Transverse colon (tissue), 4 donors: Measurements from ENCODE around the gene ERC2.

Experiments used
- CTCF ChIP-seq, 5 experiments: fragments of 200-600 bp in 3 of 5; fragments of 450-650 bp in 2 of 5; sonication (generic) in 3 of 5; IDR thresholded peaks; 1 replicate in 2 of 5; 2 replicates in 3 of 5; pipeline ENCODE4 v1.5.1; 2016 to 2017; ENCODE audit warnings: antibody characterized with exemption in 5 of 5, inconsistent platforms in 3 of 5, mild to moderate bottlenecking in 2 of 5, moderate library complexity in 1 of 5
- EP300 ChIP-seq: sonication (generic); formaldehyde crosslinking; IDR thresholded peaks from one replicate; pipeline ENCODE4 v1.6.1; 2017; ENCODE audit warnings: antibody characterized with exemption, low read depth
- POLR2A ChIP-seq: fragments of 450-650 bp; IDR thresholded peaks from one replicate; pipeline ENCODE4 v1.6.1; 2016; ENCODE audit warnings: antibody characterized with exemption, mild to moderate bottlenecking, moderate library complexity
- POLR2AphosphoS5 ChIP-seq, 3 donors: sonication (generic); formaldehyde crosslinking; IDR thresholded peaks; one replicate each; pipeline ENCODE4 v1.6.1; 2016; ENCODE audit warnings: antibody characterized with exemption in 3 of 3

GRCh38 chr3:56001537-56001936 is 466.7 kb downstream of the ERC2 start:
- TF ChIP-seq POLR2A (no peak), CTCF (IDR thresholded peaks at IDR 0.05) (no peak), EP300 (no peak), POLR2AphosphoS5 (IDR thresholded peaks at IDR 0.05) (no peak)
